B cell (primary cell): ENCODE measurements around the gene CELF4.

ENCODE experiments used
- EZH2 ChIP-seq: IDR thresholded peaks from 2 replicates; pipeline ENCODE4 v1.6.1; 2012; ENCODE audit warnings: borderline replicate concordance, low read depth, mild to moderate bottlenecking, moderate library complexity, low read length; ENCODE audit not compliant: insufficient read depth, poor library complexity, severe bottlenecking
- TF ChIP-seq, protein P1 (sequence below): fragments of 200-600 bp; IDR thresholded peaks from one replicate; pipeline ENCODE4 v1.8.0; 2022; ENCODE audit warnings: antibody characterized with exemption, mild to moderate bottlenecking

DNA sequence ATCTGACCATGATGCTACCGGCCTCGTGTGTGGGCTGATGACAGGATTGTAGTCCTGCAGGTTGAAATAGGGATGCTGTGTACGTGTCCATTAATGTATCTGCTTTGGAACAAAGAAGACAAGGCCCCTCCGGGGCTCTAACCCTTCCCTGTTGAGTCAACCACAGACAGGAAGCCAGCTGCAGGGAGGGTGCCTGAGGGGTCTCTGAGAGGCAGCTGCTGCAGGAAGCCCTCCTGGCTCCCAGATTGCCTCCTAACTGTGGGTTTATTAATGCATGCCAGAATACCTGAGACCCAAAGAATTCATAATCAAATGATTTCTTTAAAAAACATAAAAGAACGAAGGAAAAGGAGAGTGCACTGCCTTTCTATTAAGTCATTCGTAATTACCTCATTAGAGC lies 140.4 kb downstream of the CELF4 start:
- TF ChIP-seq, protein P1, sequence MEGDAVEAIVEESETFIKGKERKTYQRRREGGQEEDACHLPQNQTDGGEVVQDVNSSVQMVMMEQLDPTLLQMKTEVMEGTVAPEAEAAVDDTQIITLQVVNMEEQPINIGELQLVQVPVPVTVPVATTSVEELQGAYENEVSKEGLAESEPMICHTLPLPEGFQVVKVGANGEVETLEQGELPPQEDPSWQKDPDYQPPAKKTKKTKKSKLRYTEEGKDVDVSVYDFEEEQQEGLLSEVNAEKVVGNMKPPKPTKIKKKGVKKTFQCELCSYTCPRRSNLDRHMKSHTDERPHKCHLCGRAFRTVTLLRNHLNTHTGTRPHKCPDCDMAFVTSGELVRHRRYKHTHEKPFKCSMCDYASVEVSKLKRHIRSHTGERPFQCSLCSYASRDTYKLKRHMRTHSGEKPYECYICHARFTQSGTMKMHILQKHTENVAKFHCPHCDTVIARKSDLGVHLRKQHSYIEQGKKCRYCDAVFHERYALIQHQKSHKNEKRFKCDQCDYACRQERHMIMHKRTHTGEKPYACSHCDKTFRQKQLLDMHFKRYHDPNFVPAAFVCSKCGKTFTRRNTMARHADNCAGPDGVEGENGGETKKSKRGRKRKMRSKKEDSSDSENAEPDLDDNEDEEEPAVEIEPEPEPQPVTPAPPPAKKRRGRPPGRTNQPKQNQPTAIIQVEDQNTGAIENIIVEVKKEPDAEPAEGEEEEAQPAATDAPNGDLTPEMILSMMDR = no peak
- no peak for TF ChIP-seq EZH2
